B cell (primary cell): ENCODE data around the gene RNF157. TPM values are rescaled to one million over a fixed set of nuclear protein-coding genes. Genes with fewer than 3 reads are reported as not detected.

ENCODE experiments used
- ATAC-seq: fragments of 200-7000 bp; cut with Tn5 transposase; one replicate; pipeline ENCODE4 v1.10.0; 2021; ENCODE audit warnings: low read depth, mild to moderate bottlenecking, moderate number of reproducible peaks, moderate library complexity
- CTCF ChIA-PET: fragments of 350-600 bp; sonication (Branson Sonifier 250); formaldehyde crosslinking; loops from one replicate; lab custom pipeline; 2021; ENCODE audit warnings: antibody characterized with exemption, inconsistent platforms; lab: Charles Lee
- POLR2A ChIA-PET: fragments of 350-600 bp; sonication (Branson Sonifier 250); formaldehyde crosslinking; loops from one replicate; lab custom pipeline; 2021; ENCODE audit warnings: antibody characterized with exemption; lab: Charles Lee
- DNase-seq: peaks from one replicate; pipeline ENCODE4 v3.0.0; 2013
- H2AFZ ChIP-seq: 2 replicates; pipeline ENCODE4 v1.6.1; 2012; ENCODE audit warnings: mild to moderate bottlenecking, low read depth, low read length; ENCODE audit not compliant: insufficient read depth, poor library complexity, severe bottlenecking
- H3K27ac ChIP-seq, 2 donors: 1 replicate in 1 of 2; 2 replicates in 1 of 2; pipeline ENCODE4 v1.5.1; 2012 to 2013; ENCODE audit warnings: low read length in 2 of 2, mild to moderate bottlenecking in 2 of 2, moderate library complexity in 1 of 2
- H3K27me3 ChIP-seq, 4 experiments: fragments of 200-600 bp in 1 of 4; sonication (generic) in 1 of 4; replicated peaks in 1 of 4; 1 replicate in 2 of 4; 2 replicates in 2 of 4; pipeline versions ENCODE4 v1.6.1 to v1.7.0; 2013 to 2016; ENCODE audit warnings: low read length in 3 of 4, mild to moderate bottlenecking in 2 of 4, mixed read lengths in 1 of 4, moderate library complexity in 1 of 4; ENCODE audit not compliant: insufficient read depth in 4 of 4, control insufficient read depth in 3 of 4; ENCODE audit errors: control extremely low read depth in 1 of 4
- H3K36me3 ChIP-seq, 2 experiments: replicated peaks in 1 of 2; 1 replicate in 1 of 2; 2 replicates in 1 of 2; pipeline versions ENCODE4 v1.6.1 to v1.7.1; 2013; ENCODE audit warnings: low read length in 1 of 2; ENCODE audit not compliant: insufficient read depth in 2 of 2, control insufficient read depth in 1 of 2; ENCODE audit errors: control extremely low read depth in 1 of 2, extremely low read depth in 1 of 2
- H3K4me1 ChIP-seq, 2 donors: fragments of 200-600 bp in 1 of 2; sonication (generic) in 1 of 2; 1 replicate in 1 of 2; 2 replicates in 1 of 2; pipeline versions ENCODE4 v1.5.1 to v1.6.1; 2013 to 2017; ENCODE audit warnings: low read length in 2 of 2; ENCODE audit not compliant: control insufficient read depth in 2 of 2, insufficient read depth in 2 of 2
- H3K4me2 ChIP-seq: replicated peaks from 2 replicates; pipeline ENCODE3; 2012; ENCODE audit warnings: mild to moderate bottlenecking, low read depth, low read length; ENCODE audit not compliant: poor library complexity, severe bottlenecking
- H3K4me3 ChIP-seq, 5 experiments: fragments of 200-600 bp in 1 of 5; sonication (generic) in 1 of 5; 1 replicate in 3 of 5; 2 replicates in 2 of 5; pipeline versions ENCODE4 v1.5.1 to v1.7.0; 2011 to 2016; ENCODE audit warnings: low read length in 4 of 5, mild to moderate bottlenecking in 4 of 5, low read depth in 2 of 5, control low read depth in 1 of 5, moderate library complexity in 1 of 5; ENCODE audit not compliant: insufficient read depth in 1 of 5; ENCODE audit errors: control extremely low read depth in 1 of 5, extremely low read depth in 1 of 5
- H3K79me2 ChIP-seq: fragments of 200-600 bp; sonication (generic); one replicate; pipeline ENCODE4 v1.6.0; 2016; ENCODE audit warnings: low read length; ENCODE audit not compliant: control insufficient read depth, insufficient read depth
- H3K9ac ChIP-seq: fragments of 200-600 bp; sonication (generic); 2 replicates; pipeline ENCODE4 v1.6.1; 2017; ENCODE audit warnings: mild to moderate bottlenecking, low read length, moderate library complexity
- H3K9me3 ChIP-seq, 3 donors: one replicate each; pipeline versions ENCODE4 v1.6.1 to v1.7.1; 2013; ENCODE audit warnings: low read length in 2 of 3; ENCODE audit not compliant: control insufficient read depth in 2 of 3, insufficient read depth in 1 of 3; ENCODE audit errors: control extremely low read depth in 1 of 3
- H4K20me1 ChIP-seq: 2 replicates; pipeline ENCODE4 v1.6.0; 2012; ENCODE audit warnings: mild to moderate bottlenecking, low read length; ENCODE audit not compliant: insufficient read depth, control insufficient read depth, poor library complexity, severe bottlenecking
- H3K27ac Mint-ChIP-seq: one replicate; pipeline ENCODE4 v1.8.0; 2021; ENCODE audit warnings: mixed read lengths
- H3K27me3 Mint-ChIP-seq: one replicate; pipeline ENCODE4 v1.8.0; 2021; ENCODE audit warnings: mixed read lengths
- H3K4me1 Mint-ChIP-seq: one replicate; pipeline ENCODE4 v1.8.0; 2021; ENCODE audit warnings: mixed read lengths
- H3K4me3 Mint-ChIP-seq: one replicate; pipeline ENCODE4 v1.8.0; 2021; ENCODE audit warnings: mixed read lengths
- H3K9me3 Mint-ChIP-seq: one replicate; pipeline ENCODE4 v1.8.0; 2022; ENCODE audit warnings: mixed read lengths; ENCODE audit not compliant: insufficient read depth
- CTCF ChIP-seq: fragments of 200-600 bp; IDR thresholded peaks from one replicate; pipeline ENCODE4 v1.8.0; 2022; ENCODE audit warnings: antibody characterized with exemption, mild to moderate bottlenecking
- EZH2 ChIP-seq: IDR thresholded peaks from 2 replicates; pipeline ENCODE4 v1.6.1; 2012; ENCODE audit warnings: borderline replicate concordance, low read depth, mild to moderate bottlenecking, moderate library complexity, low read length; ENCODE audit not compliant: insufficient read depth, poor library complexity, severe bottlenecking
- WGBS: methylation state at CpG from one replicate; pipeline ENCODE4 v1.1.5; 2013; ENCODE audit warnings: missing lambda C conversion rate; ENCODE audit not compliant: insufficient coverage; 5-methylcytosine and 5-hydroxymethylcytosine counted together
- intact Hi-C: fragments of 100-400 bp; cut with micrococcal nuclease; formaldehyde crosslinking; loops from one replicate; pipeline ENCODE4 v1.10.0; 2022
- polyA plus RNA-seq: library from polyadenylated mRNA; depleted of rRNA; stranded (reverse); fragments of >200 nt; gene quantifications from 2 replicates; pipeline ENCODE4 v1.2.3, GENCODE V29; 2012
- total RNA-seq, 2 donors: library from RNA; stranded (reverse); fragments of 120-200 nt in 1 of 2; gene quantifications; 1 replicate in 1 of 2; 2 replicates in 1 of 2; pipeline versions ENCODE4 v1.2.3 to v1.2.4, GENCODE V29; 2013 to 2022

The RNF157 gene
- total and polyA plus RNA-seq, 2 donors (not counting 1 experiment from before 2014, with no cell fraction given): 0.54 to 1.2 TPM

- H3K9me3 Mint-ChIP-seq: no peaks in the 10 kb centered on the region
- intact Hi-C loops: loop anchor here (2.0 to 10.0 kb wide), 3 partner anchors 33 to 221 kb away; partner anchors contain the start of genes FOXJ1 and RNF157
- Histone ChIP-seq H2AFZ (no peak overlapping the region), H3K4me3 (peak overlapping the region in 1 of 5 experiments; percentile 61), H3K9me3 (peaks cover 0 to 5% (median 0%) of the 10 kb centered on the region in 3 donors), H3K27ac (peak overlapping the region; percentile 97 to 99), H4K20me1 (peaks cover 5% of the 10 kb centered on the region), H3K4me2 (peak overlapping the region; percentile 94), H3K27me3 (no peaks in the 10 kb centered on the region), H3K79me2 (peaks cover 10% of the 10 kb centered on the region), H3K36me3 (peaks cover 2 to 13% of the 10 kb centered on the region in 2 experiments), H3K4me1 (peaks cover 71 to 81% of the 10 kb centered on the region in 2 donors), H3K9ac (peak overlapping the region; percentile 68)
- ChIA-PET CTCF (interaction anchor here (0.5 to 16.7 kb wide), 9 partner anchors 10 to 259 kb away, joined by 3 to 435 read pairs (median 6); partner anchors contain the start of gene UBALD2), POLR2A (interaction anchor here (1.4 to 5.6 kb wide), 2 partner anchors 10 to 150 kb away, joined by 5 to 44 read pairs; partner anchors contain the start of gene UBALD2)
- H3K27me3 Mint-ChIP-seq: no peaks in the 10 kb centered on the region
- peak overlapping the region; percentile 82 for H3K4me3 Mint-ChIP-seq
- H3K4me1 Mint-ChIP-seq: peaks cover 78% of the 10 kb centered on the region
- WGBS: 88% methylated on average over 20 of the region's 26 CpGs
- no peak for DNase-seq
- peak overlapping the region; percentile 93 for H3K27ac Mint-ChIP-seq
- ATAC-seq: no peak
- no peak for TF ChIP-seq CTCF
- no peak for TF ChIP-seq EZH2
These were observed 33.3 kb upstream of the RNF157 start for GRCh38 chr17:76273445-76274111.
